ENCODE results near the gene INTS1.

- TF ChIP-seq CTCF (IDR thresholded peaks at IDR 0.05) (no peak), POLR2A (IDR thresholded peaks at IDR 0.05) (no peak)
These were observed 33.6 kb upstream of the INTS1 start for GRCh38 chr7:1537535-1538412.

Data from testis (tissue), 2 donors.